HCT116 (cell line): ENCODE measurements around the gene BRD9. TPM values are rescaled to one million over a fixed set of nuclear protein-coding genes. Genes with fewer than 3 reads are reported as not detected.

ENCODE experiments used
- ATAC-seq: fragments of 200-7000 bp; cut with Tn5 transposase; 2 replicates; pipeline ENCODE4 v1.9.1; 2020; ENCODE audit warnings: mild to moderate bottlenecking, moderate library complexity
- BruUV-seq: library from RNA; stranded (reverse); fragments of 400-500 nt; replicated peaks from 2 replicates; lab custom pipeline; 2021; lab: Mats Ljungman, UMichigan
- CTCF ChIA-PET: fragments of 300-600 bp; sonication (Branson Sonifier 250); formaldehyde crosslinking; loops from one replicate; lab custom pipeline; 2021; ENCODE audit warnings: antibody characterized with exemption; lab: Charles Lee
- POLR2A ChIA-PET: fragments of 300-600, 350-600 bp; sonication (Branson Sonifier 250); formaldehyde crosslinking; loops from one replicate; lab custom pipeline; 2021; ENCODE audit warnings: antibody characterized with exemption; lab: Charles Lee
- RAD21 ChIA-PET, 2 experiments: fragments of 300-600 bp; sonication (Branson Sonifier 250); formaldehyde crosslinking; loops; one replicate each; lab custom pipeline; 2023; ENCODE audit warnings: low total read pairs in 2 of 2; ENCODE audit not compliant: uncharacterized antibody in 2 of 2, unreplicated experiment in 2 of 2, low non-redundant PET in 1 of 2; lab: Charles Lee
- DNase-seq: peaks from one replicate; pipeline ENCODE4 v3.0.0-alpha.2; 2010; ENCODE audit warnings: low read depth, low spot score
- H2AFZ ChIP-seq: fragments of 200-600 bp; shearing (Covaris generic), sonication (generic); 2 replicates; pipeline ENCODE4 v1.6.1; 2017; ENCODE audit warnings: low read depth, mixed run types, mixed read lengths, antibody characterized with exemption, low read length; ENCODE audit not compliant: poor library complexity, severe bottlenecking
- H3K27ac ChIP-seq: 2 replicates; pipeline ENCODE4 v1.5.1; 2012; ENCODE audit warnings: low read depth, low read length
- H3K27me3 ChIP-seq: fragments of 200-600 bp; sonication (generic); 2 replicates; pipeline ENCODE4 v1.6.1; 2016; ENCODE audit warnings: mixed run types, low read length, mixed read lengths; ENCODE audit not compliant: insufficient read depth
- H3K36me3 ChIP-seq, 2 experiments: fragments of 200-500 bp in 1 of 2; fragments of 200-600 bp in 1 of 2; sonication (Bioruptor generic) in 1 of 2; sonication (generic) in 1 of 2; 2 replicates each; pipeline versions ENCODE4 v1.5.1 to v1.6.1; 2014 to 2016; ENCODE audit warnings: low read length in 2 of 2, inconsistent platforms in 1 of 2, mixed read lengths in 1 of 2, mixed run types in 1 of 2; ENCODE audit not compliant: insufficient read depth in 2 of 2, control insufficient read depth in 1 of 2
- H3K4me1 ChIP-seq, 2 experiments: fragments of 200-600 bp in 1 of 2; sonication (generic) in 1 of 2; 2 replicates each; pipeline versions ENCODE4 v1.5.1 to v1.6.1; 2012 to 2017; ENCODE audit warnings: low read length in 2 of 2, inconsistent platforms in 1 of 2, mild to moderate bottlenecking in 1 of 2, mixed read lengths in 1 of 2, mixed run types in 1 of 2, moderate library complexity in 1 of 2; ENCODE audit not compliant: insufficient read depth in 2 of 2, control insufficient read depth in 1 of 2
- H3K4me2 ChIP-seq: fragments of 200-600 bp; sonication (generic); 2 replicates; pipeline ENCODE4 v1.6.1; 2017; ENCODE audit warnings: mixed run types, low read length, mixed read lengths
- H3K4me3 ChIP-seq, 2 experiments: fragments of 200-600 bp in 1 of 2; sonication (generic) in 1 of 2; replicated peaks in 1 of 2; 2 replicates each; pipeline ENCODE4 v1.5.1; 2011 to 2016; ENCODE audit warnings: low read length in 2 of 2, control low read depth in 1 of 2, low read depth in 1 of 2, mild to moderate bottlenecking in 1 of 2, mixed read lengths in 1 of 2, mixed run types in 1 of 2
- H3K79me2 ChIP-seq: fragments of 200-600 bp; sonication (generic); 2 replicates; pipeline ENCODE4 v1.6.1; 2017; ENCODE audit warnings: mild to moderate bottlenecking, mixed run types, low read length, moderate library complexity, mixed read lengths; ENCODE audit not compliant: insufficient read depth
- H3K9ac ChIP-seq: fragments of 200-600 bp; sonication (generic); 2 replicates; pipeline ENCODE4 v1.6.1; 2016; ENCODE audit warnings: low read length, mixed read lengths
- H3K9me2 ChIP-seq: fragments of 200-600 bp; sonication (generic), shearing (Covaris generic); 2 replicates; pipeline ENCODE4 v1.6.1; 2017; ENCODE audit warnings: mixed run types, mild to moderate bottlenecking, moderate library complexity; ENCODE audit not compliant: insufficient read depth
- H3K9me3 ChIP-seq, 2 experiments: fragments of 200-500 bp in 1 of 2; fragments of 200-600 bp in 1 of 2; sonication (Bioruptor generic) in 1 of 2; sonication (generic) in 1 of 2; 2 replicates each; pipeline ENCODE4 v1.6.1; 2014 to 2017; ENCODE audit warnings: low read length in 2 of 2, mixed read lengths in 2 of 2, inconsistent platforms in 1 of 2, low read depth in 1 of 2, mild to moderate bottlenecking in 1 of 2, mixed run types in 1 of 2, moderate library complexity in 1 of 2; ENCODE audit not compliant: control insufficient read depth in 1 of 2, insufficient read depth in 1 of 2
- H4K20me1 ChIP-seq: fragments of 200-600 bp; sonication (generic), shearing (Covaris generic); 2 replicates; pipeline ENCODE4 v1.6.1; 2017; ENCODE audit warnings: mixed run types, mild to moderate bottlenecking, moderate library complexity; ENCODE audit not compliant: insufficient read depth
- CBX3 ChIP-seq: IDR thresholded peaks from 2 replicates; pipeline ENCODE4 v1.6.1; 2012; ENCODE audit warnings: low read depth
- CEBPB ChIP-seq: IDR thresholded peaks from 2 replicates; pipeline ENCODE4 v1.6.1; 2012; ENCODE audit warnings: low read depth
- FOSL1 ChIP-seq: IDR thresholded peaks from 2 replicates; pipeline ENCODE4 v1.6.1; 2012; ENCODE audit warnings: low read depth
- JUND ChIP-seq: IDR thresholded peaks from 2 replicates; pipeline ENCODE4 v1.6.1; 2012
- POLR2A ChIP-seq: IDR thresholded peaks from 2 replicates; pipeline ENCODE4 v1.7.0; 2011; ENCODE audit warnings: borderline replicate concordance; ENCODE audit not compliant: insufficient read depth, insufficient read length; ENCODE audit errors: extremely low read depth
- SRF ChIP-seq: IDR thresholded peaks from 2 replicates; pipeline ENCODE4 v1.6.1; 2012; ENCODE audit warnings: low read depth
- TCF7L2 ChIP-seq: IDR thresholded peaks from 2 replicates; pipeline ENCODE4 v1.7.0; 2011; ENCODE audit warnings: borderline replicate concordance, inconsistent platforms; ENCODE audit not compliant: insufficient read depth, insufficient read length; ENCODE audit errors: extremely low read depth
- YY1 ChIP-seq: IDR thresholded peaks from 2 replicates; pipeline ENCODE4 v1.6.1; 2011; ENCODE audit warnings: low read length, low read depth, moderate library complexity, mild to moderate bottlenecking; ENCODE audit not compliant: insufficient replicate concordance; ENCODE audit errors: extremely low read depth
- ZFX ChIP-seq: fragments of 450-650 bp; IDR thresholded peaks from 2 replicates; pipeline ENCODE4 v1.6.1; 2017
- intact Hi-C: fragments of 100-400 bp; cut with micrococcal nuclease; formaldehyde crosslinking; loops from 2 replicates; pipeline ENCODE4 v1.10.0; 2022
- total RNA-seq: library from RNA; stranded (reverse); gene quantifications from one replicate; pipeline ENCODE4 v1.2.1, GENCODE V29; 2021; ENCODE audit not compliant: unreplicated experiment
- TF ChIP-seq, protein P1 (sequence below): IDR thresholded peaks from 2 replicates; pipeline ENCODE4 v1.6.1; 2011; ENCODE audit warnings: mild to moderate bottlenecking, low read length, moderate library complexity; ENCODE audit not compliant: insufficient replicate concordance; ENCODE audit errors: extremely low read depth
- TF ChIP-seq, protein P2 (sequence below): IDR thresholded peaks from 2 replicates; pipeline ENCODE4 v1.6.1; 2012; ENCODE audit warnings: low read depth

The BRD9 gene
- total RNA-seq, 1 experiment from 2014 or later: 54.6 TPM

DNA sequence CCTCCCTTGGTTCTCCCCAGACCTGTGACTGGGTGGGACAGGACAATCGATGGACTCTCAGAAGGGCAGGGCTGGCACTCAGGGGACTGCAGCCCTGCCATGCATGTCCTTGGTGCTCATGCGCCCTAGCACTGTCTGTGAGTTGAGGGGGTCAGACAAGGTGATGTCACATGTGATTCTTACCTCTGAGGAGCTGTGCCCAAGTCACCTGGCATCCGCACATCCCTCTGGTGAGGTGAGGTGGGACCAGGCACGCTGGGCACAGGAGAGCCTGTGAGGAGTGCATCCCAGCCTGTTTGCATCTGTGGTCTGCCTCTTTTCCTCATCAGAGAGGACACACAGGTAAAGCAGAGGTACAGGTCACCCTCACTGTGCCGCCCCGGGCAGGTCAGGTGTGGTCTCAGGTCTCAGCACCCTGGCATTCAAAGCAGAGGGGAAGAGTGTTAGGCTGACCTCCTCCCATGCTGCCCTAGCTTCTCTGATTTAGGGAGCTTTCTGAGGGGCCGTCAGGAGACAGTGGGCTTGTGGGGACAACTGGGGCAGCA is 14.8 kb upstream of the BRD9 start:
- H3K9me2 ChIP-seq: no peaks in the 10 kb centered on the region
- no peak overlapping the region for H3K27ac ChIP-seq
- peaks cover 8 to 20% of the 10 kb centered on the region in 2 experiments for H3K4me1 ChIP-seq
- no peak for ATAC-seq
- BruUV-seq: no TSS peak
- H3K27me3 ChIP-seq: no peaks in the 10 kb centered on the region
- no peak overlapping the region for H2AFZ ChIP-seq
- TF ChIP-seq YY1 (no peak), JUND (no peak), CBX3 (no peak), ZFX (no peak), TCF7L2 (no peak), POLR2A (no peak), FOSL1 (no peak), CEBPB (no peak), SRF (no peak)
- TF ChIP-seq, protein P1, sequence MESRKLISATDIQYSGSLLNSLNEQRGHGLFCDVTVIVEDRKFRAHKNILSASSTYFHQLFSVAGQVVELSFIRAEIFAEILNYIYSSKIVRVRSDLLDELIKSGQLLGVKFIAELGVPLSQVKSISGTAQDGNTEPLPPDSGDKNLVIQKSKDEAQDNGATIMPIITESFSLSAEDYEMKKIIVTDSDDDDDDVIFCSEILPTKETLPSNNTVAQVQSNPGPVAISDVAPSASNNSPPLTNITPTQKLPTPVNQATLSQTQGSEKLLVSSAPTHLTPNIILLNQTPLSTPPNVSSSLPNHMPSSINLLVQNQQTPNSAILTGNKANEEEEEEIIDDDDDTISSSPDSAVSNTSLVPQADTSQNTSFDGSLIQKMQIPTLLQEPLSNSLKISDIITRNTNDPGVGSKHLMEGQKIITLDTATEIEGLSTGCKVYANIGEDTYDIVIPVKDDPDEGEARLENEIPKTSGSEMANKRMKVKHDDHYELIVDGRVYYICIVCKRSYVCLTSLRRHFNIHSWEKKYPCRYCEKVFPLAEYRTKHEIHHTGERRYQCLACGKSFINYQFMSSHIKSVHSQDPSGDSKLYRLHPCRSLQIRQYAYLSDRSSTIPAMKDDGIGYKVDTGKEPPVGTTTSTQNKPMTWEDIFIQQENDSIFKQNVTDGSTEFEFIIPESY: no peak
- TF ChIP-seq, protein P2, sequence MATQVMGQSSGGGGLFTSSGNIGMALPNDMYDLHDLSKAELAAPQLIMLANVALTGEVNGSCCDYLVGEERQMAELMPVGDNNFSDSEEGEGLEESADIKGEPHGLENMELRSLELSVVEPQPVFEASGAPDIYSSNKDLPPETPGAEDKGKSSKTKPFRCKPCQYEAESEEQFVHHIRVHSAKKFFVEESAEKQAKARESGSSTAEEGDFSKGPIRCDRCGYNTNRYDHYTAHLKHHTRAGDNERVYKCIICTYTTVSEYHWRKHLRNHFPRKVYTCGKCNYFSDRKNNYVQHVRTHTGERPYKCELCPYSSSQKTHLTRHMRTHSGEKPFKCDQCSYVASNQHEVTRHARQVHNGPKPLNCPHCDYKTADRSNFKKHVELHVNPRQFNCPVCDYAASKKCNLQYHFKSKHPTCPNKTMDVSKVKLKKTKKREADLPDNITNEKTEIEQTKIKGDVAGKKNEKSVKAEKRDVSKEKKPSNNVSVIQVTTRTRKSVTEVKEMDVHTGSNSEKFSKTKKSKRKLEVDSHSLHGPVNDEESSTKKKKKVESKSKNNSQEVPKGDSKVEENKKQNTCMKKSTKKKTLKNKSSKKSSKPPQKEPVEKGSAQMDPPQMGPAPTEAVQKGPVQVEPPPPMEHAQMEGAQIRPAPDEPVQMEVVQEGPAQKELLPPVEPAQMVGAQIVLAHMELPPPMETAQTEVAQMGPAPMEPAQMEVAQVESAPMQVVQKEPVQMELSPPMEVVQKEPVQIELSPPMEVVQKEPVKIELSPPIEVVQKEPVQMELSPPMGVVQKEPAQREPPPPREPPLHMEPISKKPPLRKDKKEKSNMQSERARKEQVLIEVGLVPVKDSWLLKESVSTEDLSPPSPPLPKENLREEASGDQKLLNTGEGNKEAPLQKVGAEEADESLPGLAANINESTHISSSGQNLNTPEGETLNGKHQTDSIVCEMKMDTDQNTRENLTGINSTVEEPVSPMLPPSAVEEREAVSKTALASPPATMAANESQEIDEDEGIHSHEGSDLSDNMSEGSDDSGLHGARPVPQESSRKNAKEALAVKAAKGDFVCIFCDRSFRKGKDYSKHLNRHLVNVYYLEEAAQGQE: no peak
- TF ChIP-seq, all 23 proteins: peak for 0
- no peak for DNase-seq
- RAD21 ChIA-PET: no interaction called here
- no peaks in the 10 kb centered on the region for H3K9me3 ChIP-seq
- H3K4me2 ChIP-seq: no peak overlapping the region
- H4K20me1 ChIP-seq: 0 out of 2 replicates have a peak, but pooled peaks cover 5% of the 10 kb centered on the region
- no peak overlapping the region for H3K9ac ChIP-seq
- CTCF ChIA-PET: no interaction called here
- H3K79me2 ChIP-seq: peaks cover 15% of the 10 kb centered on the region; the same call in 1 of the 2 replicates
- intact Hi-C loops: loop anchor here (10.0 kb wide), 1 partner anchor 463 kb away; the partner anchor contains the start of gene EXOC3
- POLR2A ChIA-PET: no interaction called here
- peaks cover 32 to 51% of the 10 kb centered on the region in 2 experiments for H3K36me3 ChIP-seq
- no peak overlapping the region for H3K4me3 ChIP-seq
